HG02610 (cell line): Measurements from ENCODE around the gene NDC1.
"Not testable (repeated sequence)": the region's sequence is repeated elsewhere in the genome, so short reads cannot be mapped to it uniquely, and the experiment has no call there.

Experiments used
- ATAC-seq: cut with Tn5 transposase; IDR thresholded peaks from one replicate; pipeline ENCODE4 v1.9.1; 2021; ENCODE audit warnings: mild to moderate bottlenecking, moderate library complexity; ENCODE audit not compliant: unreplicated experiment

NDC1 gene

DNA sequence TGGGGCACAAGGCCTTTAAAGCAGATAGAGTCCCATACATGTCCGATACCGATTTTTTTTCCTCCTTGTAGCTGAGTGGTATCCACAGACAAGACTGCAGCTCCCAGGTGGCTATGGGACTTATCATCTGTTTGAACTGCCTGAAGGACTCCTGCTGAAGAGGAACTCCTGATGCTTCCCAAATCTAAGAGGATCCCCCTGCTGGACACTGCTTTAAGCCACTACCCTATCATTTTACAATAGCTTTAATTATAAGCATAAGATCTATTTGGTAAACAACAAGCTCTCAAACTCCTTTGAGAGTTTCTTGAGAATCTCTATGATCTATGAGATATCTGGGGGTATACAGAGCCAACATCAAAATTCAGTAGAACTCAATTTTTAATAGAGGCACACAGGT lies 11.7 kb downstream of the NDC1 start:
- no peak for ATAC-seq

DNA sequence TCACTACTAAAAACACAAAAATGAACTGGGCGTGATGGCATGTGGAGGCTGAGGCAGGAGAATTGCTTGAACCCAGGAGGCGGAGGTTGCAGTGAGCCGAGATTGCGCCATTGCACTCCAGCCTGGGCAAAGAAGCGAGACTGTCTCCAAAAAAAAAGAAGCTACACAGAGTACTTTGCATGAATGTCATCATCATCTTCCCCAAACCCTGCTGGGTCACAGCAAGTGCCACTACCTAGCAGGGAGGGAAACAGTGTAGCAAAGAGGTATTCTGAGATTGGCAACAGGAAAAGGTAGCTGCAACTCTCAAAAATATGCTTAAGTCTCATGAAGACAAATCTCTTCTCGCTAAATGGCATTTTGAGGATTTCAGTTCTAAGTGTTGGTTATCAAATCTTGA lies 12.8 kb downstream of the NDC1 start:
- ATAC-seq, result no peak

DNA sequence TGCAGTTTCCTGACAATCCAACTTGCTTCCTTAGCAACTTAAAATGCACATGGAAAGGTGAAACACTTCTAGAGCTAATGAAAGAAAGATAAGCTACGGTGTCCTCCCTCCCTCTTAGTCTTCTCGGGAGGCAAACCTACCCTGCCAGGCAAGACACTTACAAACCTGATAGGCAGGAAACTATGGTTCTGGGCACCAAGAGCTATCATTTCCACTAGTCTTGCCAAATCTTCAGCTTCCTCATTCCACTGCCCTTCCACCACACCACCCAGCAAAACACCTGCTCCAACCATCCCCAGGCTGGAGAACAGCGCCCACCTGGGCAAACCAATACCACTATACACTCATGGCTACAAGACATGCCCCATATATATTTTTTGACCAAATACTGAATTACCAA lies 15.2 kb downstream of the NDC1 start:
- no peak for ATAC-seq

DNA sequence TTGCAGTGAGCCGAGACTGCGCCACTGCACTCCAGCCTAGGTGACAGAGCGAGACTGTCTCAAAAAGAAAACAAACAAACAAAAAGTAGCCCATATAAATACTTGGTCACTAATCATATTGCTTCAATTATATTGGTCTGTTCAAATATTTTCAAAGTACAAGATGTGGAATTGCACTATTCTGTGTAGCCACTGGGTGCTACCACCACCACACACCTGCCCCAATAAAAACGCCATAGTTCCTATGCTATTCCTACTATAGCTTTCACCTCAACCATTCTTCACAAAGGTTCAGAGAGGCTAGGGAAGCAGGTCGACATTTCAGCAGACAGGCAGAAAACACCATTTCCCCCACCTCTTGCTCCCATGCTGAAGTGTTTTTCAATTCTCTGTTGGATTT lies 16.7 kb downstream of the NDC1 start:
- ATAC-seq, result no peak

DNA sequence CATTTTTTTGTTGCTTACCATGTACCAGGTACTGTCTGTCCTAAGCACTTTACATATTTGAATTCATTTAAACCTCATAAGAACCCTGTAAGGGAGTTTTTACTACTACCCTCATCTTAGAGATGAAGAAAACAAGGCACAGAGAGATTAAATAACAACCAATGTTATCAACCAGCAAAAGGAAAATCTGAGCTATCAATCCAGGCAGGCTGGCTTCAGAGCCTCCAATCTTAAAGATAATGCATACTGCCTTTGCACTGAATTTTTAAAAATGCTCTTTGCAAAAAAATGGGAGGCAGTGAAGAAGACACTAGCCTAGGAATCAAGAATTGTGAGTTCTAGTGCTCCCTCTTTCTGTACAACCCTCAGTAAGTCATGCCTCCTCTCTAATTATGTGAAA lies 18.7 kb downstream of the NDC1 start:
- ATAC-seq, result no peak

DNA sequence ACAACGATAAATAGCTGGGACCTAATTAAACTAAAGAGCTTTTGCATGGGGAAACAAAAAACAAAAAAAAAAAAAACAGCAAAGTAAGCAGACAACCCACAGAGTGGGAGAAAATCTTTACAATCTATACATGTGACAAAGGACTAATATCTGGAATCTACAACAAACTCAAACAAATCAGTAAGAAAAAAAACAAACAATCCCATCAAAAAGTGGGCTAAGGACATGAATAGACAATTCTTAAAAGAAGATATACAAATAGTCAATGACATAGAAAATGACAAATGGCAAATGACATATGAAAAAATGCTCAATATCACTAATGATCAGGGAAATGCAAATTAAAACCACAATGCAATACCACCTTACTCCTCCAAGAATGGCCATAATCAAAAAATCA lies 21.5 kb downstream of the NDC1 start:
- ATAC-seq, result not testable (repeated sequence)

DNA sequence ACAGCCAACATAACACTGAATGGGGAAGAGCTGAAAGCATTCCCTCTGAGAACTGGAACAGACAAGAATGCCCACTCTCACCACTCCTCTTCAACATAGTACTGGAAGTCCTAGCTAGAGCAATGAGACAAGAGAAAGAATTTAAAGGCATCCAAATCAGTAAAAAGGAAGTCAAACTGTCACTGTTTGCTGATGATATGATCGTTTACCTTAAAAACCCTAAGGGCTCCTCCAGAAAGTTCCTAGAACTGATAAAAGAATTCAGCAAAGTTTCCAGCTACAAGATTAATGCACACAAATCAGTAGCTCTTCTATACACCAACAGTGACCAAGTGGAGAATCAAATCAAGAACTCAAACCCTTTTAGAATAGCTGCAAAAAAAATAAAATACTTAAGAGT lies 22.6 kb downstream of the NDC1 start:
- ATAC-seq, result not testable (repeated sequence)

DNA sequence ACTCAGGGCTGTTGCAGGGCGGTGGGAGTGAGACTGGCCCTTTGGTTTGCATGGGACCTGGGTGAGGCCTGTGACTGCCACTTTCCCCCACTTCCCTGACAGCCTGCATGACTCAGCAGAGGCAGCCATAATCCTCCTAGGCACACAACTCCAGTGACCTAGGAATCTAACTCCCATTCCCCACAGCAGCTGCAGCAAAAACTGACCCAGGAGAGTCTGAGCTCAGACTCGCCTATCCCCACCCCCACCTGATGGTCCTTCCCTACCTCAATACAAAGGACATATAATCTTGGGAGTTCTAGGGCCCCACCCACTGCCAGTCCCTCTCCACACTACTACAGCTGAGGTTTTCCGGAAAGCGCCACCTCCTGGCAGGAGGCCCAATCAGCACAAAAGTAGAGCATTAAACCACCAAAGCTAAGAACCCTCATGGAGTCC lies 26.7 kb downstream of the NDC1 start:
- no peak for ATAC-seq

DNA sequence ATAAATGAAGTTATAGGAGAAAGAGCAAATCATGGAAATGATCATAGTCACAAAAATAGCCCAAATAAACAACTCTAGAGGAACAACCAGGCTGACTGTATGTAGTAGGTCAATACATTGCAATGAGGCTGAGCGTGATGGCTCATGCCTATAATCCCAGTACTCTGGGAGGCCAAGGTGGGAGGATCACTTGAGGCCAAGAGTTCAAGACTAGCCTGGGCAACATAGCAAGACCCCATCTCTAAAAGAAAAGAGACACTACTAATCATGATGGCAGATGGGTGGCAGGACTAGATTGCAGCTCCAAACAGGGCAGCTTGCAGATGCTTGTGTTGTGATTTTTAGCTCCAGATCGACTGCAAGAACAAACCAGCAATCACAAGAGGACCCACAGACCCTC lies 27.6 kb downstream of the NDC1 start:
- ATAC-seq, result no peak

DNA sequence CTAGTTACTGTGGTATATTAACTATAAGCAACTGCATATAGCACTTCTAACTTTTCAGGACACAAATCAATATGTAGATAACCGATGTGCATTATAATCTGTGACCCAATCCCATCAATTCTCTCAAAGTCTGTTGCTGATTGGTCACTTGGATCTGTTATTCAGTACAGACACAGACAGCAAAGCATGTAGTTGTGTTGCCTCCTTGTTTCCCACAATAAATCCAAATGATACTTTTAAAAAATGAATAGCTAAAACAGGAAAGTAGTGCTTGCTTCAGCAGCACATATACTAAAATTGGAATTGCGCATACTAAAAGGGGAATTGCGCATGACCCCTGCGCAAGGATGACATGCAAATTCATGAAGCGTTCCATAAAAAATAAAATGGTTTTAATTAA lies 28.1 kb downstream of the NDC1 start:
- ATAC-seq, result no peak

DNA sequence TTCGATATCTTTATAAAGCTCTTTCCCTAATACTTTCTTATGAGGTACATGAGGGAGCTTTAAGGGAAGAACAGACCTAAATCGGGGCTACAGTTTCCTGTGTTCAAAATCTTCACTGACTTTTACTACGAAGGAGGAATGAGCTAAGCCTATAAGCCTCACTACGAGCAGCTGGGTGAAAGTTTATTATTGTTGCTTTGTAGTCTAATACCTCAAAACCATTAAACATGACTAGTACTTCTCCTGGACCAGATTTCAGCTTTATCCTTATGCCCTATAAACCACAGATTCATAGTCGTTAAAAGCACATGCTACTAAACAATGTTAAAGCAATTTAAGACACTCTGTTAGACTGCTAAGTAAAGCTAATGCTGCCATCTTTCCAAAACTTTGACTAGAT lies 30.2 kb downstream of the NDC1 start:
- ATAC-seq, result no peak

DNA sequence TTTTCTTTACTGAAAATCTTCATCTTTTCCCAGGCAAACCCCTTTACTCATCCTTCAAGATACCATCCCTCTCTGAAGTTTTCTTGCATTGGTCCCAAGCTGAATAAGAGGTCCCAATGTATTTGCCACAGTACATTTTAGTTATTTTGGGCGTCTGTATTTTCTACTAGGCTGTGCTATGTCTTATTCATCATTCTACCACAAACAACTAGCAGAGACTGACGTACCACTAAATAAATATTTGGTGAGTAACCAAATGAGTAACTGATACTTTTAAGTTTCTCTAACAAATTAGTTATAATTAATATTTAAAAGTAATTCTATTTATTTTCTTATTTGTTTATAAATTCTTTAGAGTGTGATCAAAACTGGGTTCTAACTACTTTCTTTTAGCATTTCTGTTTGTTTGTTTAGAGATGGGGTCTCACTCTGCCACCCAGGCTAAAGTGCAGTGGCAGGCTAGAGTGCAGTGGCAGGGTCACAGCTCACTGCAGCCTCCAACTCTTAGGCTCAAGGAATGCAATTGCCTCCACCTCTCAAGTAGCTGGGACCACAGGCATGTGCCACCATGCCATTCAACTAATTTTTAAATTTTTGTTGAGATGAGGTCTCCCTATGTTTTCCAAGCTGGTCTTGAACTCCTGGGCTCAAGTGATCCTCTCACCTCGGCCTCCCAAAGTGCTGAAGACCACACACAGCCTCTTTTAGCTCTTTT lies 33.1 kb downstream of the NDC1 start:
- no peak for ATAC-seq

DNA sequence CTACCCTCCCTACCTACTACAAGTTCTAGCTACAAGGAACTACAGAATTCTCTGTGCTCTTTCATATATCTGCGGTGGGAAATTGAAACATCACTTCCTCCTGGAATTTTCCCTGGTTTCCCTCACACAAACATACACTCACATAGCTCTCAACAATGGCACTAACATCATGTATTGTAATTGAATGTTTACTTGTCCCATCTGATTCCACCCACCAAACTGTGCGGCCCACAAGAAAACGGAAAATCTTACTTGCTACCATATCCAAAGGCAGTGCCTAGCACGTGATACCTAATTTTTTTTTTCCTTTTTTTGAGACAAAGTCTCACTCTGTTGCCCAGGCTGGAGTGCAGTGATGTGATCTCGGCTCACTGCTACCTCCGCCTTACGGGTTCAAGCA lies 33.9 kb downstream of the NDC1 start:
- no peak for ATAC-seq

DNA sequence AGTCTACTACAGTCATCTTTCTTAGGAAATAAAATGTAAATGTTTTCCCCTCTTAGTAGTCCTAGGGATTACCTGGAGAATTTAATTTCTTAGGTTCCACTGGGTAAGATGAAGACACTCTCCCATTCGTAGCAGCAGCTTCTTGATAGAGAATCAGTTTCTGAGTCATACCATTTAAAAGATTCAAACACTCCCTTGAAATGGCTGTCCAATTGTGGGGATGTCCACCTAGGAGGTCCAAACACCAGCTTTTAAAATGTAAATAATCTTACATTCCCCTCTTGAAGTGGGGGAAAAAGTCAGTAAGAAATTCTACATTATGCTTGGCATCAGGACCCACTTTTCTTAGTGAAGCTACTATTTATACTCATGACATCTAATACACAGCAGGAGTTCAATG lies 37.5 kb downstream of the NDC1 start:
- no peak for ATAC-seq

DNA sequence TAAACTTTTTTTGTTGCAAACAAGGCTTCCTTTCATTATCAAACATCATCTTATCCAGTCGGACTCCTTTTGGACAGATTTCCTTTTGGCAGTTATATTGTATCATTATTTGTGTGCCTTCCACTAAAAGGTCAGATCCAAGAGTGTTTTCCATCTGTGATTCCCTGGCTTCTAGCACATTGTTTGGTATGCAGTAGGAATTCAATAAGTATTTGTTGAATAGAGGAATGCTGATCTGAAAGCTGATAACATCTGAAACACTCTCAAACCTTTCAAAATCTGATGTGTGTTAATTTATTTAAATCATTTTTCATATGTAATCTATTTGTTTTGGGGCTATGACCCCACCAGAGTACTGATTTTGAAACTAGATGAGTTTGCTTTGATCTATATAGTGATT lies 39.0 kb downstream of the NDC1 start:
- ATAC-seq, result no peak

DNA sequence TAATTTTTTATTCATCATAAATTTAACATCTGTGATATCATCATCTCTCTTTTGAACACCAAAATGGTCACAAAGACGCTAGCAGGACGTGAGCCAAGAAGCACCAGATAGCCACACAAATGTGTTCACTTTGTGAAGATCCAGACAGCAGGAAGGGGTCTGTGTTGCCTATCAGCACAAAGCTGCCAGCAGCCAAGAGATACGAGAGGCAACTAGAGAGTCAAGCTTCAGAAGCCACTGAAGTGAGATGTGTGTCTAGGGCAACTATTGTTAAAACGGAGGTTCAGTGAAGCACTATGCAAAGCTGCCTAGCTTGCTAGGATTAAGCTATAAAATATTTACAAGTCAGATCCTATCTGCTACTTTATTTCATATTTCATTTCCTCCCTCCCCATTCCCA lies 45.3 kb downstream of the NDC1 start:
- no peak for ATAC-seq

DNA sequence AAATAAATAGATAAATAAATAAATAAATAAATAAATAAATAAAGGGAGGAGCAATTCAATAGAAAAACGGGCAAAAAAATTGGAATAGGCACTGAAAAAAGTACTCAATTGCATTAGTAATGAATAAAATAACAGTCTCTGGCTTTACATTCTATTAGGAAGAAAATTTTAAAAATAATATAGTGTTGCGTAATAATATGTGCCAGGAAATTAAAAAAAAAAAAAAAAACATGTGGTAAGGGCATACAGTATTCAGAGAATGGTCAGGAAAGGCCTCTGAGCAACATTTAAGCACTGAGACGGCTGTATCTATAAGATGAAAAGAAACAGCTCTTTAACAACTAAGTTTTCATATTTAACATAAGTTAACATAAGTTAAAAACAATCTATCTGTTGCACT lies 50.4 kb downstream of the NDC1 start:
- no peak for ATAC-seq

DNA sequence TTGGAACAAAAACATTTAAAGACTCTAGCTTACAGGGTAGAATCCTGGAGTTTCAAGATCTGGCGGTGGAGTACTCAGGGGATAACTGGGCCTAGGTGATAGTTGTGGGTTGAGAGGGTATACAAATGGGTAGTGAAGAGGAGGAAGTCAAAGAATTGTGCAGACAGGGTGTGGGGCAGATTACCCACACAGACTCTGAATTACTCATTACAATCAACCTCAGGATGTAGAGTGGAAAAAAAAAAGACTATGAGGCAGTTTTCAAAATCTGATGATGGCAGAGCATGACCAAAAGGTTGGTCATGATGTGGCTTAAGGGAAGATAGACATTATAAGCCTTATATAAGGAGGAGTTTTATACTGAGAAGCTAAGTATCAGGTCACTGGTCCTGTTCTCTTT lies 55.0 kb downstream of the NDC1 start:
- peak; percentile 69 for ATAC-seq

DNA sequence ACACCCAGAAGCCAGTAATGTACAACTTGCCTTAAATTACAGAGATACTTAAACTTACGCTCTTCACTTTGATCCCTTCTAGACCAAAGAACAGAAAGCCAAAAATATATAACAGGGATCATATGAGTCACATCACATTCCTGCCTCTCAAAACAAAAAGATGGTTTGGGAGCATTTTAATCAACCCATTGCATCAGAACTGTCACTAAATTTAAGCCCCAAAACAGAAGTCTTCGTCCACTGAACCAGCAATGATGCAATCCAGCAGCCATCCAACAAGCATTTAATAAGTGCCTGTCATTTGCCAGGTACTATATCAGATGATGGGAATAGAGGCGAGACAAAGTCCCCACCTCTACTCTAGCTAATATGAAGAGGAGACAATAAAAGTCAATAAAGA lies 56.4 kb downstream of the NDC1 start:
- ATAC-seq, result no peak

DNA sequence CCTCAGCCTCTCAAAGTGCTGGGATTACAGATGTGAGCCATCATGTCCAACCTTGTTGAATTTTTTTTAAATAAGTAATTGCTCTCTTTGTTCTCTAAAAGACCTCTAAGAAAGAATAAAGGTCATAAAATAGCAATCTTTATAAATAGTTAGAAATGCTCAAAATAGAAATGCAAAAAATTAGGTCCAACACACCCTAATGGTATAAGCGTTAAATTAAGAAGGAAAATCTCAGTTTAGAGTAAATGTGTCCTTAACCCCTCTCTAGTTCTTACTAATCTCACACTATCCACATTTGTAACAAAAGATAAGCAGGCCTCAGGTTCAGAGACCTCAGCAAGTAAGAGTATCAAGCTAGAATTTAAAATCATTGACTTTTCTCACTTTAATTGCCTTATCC lies 60.8 kb downstream of the NDC1 start:
- ATAC-seq, result no peak

DNA sequence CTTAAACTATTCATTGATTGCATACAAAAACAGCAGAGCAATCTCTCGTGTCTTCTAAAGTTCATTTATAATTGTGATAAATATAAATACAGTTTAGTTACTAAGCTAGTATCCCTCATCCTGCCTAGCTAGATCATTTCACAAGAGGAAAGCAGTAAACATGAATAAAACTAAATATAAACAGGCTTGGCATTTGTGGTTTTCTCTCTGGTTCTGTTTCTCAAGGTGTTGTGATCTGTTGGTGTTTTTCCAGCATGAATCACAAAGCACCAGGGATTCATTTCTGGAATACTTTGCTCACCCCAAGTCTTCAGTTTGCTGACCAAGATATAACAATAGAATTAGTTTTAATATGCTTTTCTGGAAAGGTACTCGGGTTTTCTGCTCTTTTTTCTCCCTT lies 66.4 kb downstream of the NDC1 start:
- ATAC-seq, result no peak

DNA sequence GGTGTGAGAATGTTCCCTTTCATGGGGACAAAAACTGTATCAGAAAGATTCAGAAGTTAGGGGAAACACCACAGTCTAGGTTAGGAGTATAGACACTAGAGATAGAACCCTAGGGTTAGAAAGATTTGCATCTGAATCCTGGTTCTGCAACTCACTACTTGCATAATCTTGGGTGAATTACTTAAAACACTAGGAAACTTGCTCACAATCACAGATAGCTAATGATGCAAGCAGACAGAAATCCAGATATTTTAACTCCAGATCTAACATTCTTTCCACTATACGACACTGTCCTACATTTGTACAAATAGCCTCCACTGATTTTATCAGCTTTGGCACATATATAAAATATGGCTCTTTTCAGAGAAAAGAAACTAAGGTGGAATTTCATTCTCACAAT lies 68.3 kb downstream of the NDC1 start:
- no peak for ATAC-seq

DNA sequence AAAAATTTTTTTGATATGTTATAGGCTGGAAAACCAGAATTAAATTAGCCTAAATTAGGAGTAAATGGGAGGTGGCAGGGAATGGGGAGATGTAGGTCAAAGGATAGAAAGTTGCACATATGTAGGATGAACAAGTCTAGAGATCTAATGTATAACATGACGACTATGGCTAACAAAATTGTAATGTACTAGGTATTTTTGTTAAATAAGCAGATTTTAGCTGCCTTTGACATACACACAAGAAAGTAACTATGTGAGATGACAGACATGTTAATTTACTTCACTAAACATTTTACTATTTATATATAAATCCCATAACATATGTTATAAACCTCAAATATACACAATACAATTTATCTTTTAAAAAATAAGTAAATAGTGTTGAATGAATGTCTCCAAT lies 68.9 kb downstream of the NDC1 start:
- ATAC-seq, result no peak
